HG03378 (cell line): ENCODE data around the gene LRSAM1.
"Not testable (repeated sequence)": the region's sequence is repeated elsewhere in the genome, so short reads cannot be mapped to it uniquely, and the experiment has no call there.

Experiments
- ATAC-seq: cut with Tn5 transposase; IDR thresholded peaks from one replicate; pipeline ENCODE4 v1.9.1; 2021; ENCODE audit warnings: mild to moderate bottlenecking, moderate library complexity; ENCODE audit not compliant: unreplicated experiment

Gene LRSAM1

GRCh38 chr9:127455324-127455992, 4.1 kb downstream of the LRSAM1 start:
- no peak for ATAC-seq

DNA sequence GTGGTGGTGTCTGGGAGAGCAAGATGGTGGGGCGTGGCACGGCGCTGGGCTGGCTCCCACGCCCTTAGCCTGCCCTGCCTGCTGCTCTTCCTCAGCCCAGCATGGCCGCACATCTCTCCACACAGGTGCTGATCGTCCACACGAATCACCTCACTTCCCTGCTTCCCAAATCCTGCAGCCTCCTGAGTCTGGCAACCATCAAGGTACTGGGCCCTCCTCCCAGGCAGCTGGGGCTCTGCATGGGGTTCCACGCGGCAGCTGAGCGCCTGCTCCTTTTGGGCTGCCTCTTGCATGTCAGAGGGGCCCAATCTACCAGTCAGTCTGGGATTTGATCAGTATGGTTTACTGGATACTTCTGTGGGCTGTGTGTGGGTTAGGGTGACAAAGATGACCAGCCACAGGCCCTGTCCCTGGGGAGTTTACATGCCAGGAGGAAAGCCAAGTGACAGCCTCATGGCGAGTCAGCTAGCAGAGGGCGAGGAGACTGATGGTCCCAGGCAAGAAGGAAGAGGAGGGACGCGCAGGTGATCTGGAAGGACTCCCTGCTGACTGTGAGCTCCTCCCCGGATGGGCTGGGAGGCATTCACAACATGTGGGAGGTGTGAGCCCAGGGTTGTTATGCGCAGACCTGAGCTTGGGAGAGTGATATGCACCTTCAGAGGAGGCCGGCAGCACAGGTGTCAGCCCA, 6.0 kb downstream of the LRSAM1 start:
- ATAC-seq, result no peak

DNA sequence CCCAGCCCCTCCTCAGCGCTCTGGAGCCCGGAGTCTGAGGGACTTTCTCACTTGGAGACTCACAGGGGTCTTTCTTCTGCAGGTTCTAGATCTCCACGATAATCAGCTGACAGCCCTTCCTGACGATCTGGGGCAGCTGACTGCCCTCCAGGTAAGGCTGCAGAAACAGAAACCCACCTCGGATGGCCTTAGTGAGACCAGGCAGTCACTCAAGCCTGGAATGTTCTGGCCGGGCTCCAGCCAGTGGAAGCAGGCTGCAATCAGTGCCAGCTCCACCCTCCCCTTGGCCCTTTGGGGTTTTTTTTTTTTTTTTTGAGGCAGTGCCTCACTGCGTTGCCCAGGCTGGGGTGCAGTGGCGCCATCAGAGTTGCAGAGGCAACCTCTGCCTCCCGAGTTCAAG, 7.6 kb downstream of the LRSAM1 start:
- ATAC-seq, result no peak

DNA sequence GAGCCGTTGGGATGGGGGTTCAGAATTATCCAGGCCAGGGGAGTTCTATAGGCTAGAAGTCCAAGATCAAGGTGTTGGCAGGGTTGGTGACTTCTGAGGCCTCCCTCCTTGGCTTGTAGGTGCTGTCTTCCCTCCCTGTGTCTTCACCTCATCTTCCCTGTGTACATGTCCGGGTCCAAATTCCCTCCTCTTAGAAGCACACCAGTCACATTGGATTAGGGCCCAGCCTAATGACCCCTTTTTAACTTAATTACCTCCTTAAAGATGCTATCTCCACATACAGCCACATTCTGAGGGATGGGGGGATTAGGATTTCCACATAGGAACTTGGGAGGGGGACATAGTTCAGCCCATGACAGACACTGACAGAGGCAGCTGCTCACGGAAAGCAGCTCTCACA, 12.1 kb downstream of the LRSAM1 start:
- no peak for ATAC-seq

GRCh38 chr9:127463911-127464310, 12.6 kb downstream of the LRSAM1 start:
- ATAC-seq, result no peak

GRCh38 chr9:127466407-127466917, 15.2 kb downstream of the LRSAM1 start:
- not testable (repeated sequence) for ATAC-seq

GRCh38 chr9:127467621-127468020, 16.3 kb downstream of the LRSAM1 start:
- no peak for ATAC-seq

DNA sequence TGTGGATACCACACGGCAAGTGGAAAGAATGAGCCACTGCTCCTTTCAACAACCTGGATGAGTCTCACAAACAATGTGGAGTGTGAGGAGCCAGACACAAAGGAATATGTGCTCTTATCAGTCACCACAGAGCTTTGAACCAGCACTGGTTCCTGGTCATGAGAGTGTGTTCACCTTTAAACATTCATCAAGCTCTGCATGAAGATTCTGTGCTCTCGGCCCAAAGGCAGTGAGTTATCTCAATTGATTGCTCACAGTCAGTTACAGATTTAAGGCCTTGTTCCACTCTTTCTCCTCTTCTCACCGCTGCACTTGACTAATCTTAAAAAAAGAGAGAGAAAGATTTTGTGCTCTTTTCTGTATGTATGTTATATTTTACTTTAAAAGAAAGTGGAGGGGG, 19.4 kb downstream of the LRSAM1 start:
- ATAC-seq, result no peak

DNA sequence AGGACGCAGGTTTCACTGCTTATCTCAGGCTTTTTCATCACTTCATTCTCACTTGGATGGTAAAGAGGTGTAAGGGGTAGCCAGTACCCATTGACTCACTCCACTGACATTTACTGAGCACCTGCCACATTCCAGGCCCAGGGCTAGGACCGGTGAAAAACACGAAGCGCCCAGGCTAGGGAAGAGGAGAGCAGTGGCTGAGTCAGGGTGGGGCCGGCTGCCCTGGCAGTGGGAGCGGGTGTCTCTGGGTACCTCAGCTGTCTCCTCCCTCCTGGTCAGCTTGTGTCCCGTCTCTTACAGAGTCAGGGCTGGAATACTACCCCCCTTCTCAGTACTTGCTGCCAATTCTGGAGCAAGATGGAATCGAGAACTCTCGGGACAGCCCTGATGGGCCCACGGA, 22.2 kb downstream of the LRSAM1 start:
- no peak for ATAC-seq

GRCh38 chr9:127473932-127474331, 22.6 kb downstream of the LRSAM1 start:
- no peak for ATAC-seq

DNA sequence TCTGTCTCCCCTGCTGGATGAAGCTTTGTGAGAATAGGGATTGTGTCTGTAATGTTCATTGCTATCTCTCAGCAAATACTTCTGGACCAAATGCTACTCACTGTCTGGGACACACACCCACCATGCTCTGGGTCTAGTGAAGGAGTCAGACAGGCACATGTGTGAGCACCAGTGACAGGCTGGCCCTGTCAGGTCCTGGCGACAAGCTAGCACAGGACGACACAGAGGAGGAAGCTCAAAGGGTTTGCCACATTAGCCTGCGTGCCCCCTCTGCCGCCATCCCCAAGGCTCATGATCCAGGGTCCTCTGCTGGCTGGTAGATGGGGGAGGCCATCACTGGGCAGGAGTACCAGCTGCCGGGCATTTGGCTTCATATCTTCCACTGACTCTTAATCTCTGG, 23.3 kb downstream of the LRSAM1 start:
- ATAC-seq, result no peak

DNA sequence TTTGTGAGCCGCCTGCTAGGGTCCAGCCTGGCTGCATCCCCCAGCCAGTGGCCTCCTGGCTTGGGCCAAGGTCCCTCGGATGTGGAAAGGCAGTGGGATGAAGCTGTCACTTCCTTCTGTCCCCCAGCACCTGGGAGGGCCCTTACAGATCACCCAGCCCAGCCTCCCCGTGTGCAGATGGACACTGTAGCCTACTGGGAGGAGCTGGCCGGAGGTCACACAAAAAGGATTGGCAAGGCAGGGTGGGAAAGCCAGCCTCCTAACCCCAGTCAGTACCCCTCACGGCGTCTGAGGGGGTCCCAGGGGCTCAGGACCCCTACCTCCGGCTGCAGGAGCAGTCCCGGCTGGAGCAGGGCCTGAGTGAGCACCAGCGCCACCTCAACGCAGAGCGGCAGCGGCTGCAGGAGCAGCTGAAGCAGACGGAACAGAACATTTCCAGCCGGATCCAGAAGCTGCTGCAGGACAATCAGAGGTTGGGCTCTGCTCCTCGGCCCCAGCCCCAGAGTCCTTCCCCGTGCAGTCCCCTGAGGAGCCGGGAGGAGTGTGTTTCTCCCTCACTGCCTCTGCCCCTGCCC, 28.3 kb downstream of the LRSAM1 start:
- no peak for ATAC-seq

DNA sequence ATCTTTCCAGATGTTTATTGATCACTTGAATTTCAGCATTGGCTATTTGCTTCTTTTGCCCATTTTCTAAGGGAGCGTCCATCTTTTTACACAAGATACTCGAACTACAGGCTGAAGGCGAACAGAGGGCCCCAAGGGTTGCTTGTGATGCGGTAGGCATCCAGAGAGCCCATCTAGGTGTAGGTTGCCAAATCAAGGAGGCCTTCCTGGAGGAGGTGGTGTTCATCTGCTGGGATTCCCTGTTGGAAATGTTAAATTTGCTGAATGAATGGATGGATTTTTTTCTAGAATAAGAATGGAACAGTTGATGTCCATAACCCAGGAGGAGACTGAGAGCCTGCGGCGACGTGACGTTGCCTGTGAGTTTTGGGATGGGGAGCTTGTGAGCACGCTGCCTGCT, 31.4 kb downstream of the LRSAM1 start:
- ATAC-seq, result no peak

DNA sequence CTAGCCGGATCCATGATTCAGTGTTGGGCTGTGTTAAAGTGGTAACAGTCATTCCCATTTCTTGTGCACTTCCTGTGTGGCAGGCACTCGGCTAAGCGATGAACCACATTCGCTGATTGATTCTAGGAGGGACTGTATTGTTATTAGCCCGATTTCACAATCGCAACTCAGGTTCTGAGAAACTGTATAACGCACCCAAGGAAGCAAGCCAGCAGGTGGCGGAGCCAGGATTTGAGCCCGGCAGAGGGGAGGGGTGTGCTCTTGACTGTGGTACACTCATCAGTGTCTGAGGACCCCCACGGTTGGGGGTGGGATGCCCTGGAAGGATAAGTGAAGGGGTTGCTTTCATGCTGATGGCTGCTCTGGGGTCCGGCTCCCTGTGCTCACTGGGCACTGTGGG, 34.7 kb downstream of the LRSAM1 start:
- ATAC-seq, result no peak

- no peak for ATAC-seq
Observed at GRCh38 chr9:127488946-127489345, 37.6 kb downstream of the LRSAM1 start.

DNA sequence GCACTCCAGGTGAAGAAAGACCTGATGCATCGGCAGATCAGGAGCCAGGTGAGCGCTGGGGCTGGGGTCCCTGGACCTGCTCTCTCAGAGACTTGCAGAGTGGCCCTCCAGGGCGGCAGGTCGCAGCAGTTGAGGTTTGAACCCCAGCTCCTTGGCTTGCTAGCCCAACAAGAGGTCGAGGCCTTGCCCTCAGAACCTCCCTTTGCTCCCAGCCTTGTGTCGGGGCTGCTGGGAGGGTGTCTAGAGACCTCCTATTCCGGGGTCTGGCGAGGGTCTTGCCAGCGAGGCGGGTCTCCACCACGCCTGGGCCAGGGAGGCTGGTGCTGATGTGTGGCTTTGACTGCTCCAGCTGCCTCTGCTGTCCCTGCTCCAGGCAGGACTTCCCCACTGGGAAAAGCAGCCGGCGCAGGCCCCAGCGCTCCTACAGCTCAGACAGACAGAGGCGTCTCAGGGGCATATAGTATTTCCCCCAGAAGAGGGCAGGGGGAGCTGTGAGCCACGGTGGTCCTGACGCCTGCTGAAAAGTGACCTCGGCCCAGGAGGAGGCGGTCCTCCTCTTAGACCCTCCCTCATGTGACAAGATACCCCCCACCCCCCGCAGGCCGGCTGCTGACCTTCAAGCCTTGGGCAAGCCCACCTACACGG, 38.3 kb downstream of the LRSAM1 start:
- no peak for ATAC-seq

DNA sequence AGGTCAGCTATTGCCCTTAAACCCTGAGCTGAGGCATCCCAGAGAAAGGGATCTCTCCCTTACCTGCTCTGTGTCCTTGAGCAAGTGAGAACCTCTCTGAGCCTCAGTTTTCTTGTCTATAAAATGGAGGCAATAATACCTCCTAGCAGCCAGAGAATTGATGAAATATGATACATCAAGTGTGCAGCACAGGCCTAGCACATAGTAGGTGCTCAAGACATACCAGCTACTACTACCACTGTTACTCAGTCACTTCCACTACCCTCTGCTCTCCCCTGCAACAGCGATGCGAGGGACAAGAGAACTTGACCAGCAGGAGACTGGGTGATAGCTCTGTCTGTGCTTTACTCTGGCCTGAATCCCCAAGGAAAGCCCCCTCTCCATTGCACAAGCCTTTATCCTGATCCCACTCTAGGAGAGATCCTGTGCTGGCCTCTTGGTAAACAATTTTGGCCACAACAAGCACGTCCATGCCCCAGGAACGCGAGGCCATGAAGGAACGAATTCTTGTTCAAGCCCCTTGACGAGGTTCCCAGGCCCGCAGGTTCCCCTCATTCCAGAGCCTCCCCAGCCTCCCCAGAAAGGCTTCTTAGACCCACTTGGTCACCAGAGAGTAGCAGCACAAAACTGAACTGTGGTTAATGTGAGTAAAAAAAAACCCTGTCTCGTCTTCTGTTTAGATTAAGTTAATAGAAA, 39.4 kb downstream of the LRSAM1 start:
- no peak for ATAC-seq

DNA sequence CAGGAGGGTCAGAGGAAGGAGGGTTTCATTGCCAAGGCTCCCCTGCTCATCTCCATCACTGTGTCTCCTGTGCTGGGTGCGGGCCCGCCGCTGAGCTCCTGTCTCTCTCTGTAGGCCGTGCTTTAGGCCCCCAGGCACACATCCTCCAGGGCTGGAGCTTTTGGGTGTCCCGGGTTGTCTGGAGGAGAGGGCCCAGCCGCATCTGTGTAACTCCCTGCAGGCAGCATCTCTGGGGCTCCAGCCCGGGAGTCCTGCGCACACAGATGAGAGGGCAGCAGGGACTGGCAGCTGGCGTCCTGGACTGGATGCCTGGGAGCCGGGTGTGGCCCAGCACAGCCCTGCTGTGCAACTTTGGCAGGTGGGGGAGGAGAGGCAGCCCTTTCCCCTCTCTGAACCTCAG, 40.2 kb downstream of the LRSAM1 start:
- ATAC-seq, result no peak

- no peak for ATAC-seq
Observed at GRCh38 chr9:127492616-127493015, 41.3 kb downstream of the LRSAM1 start.

DNA sequence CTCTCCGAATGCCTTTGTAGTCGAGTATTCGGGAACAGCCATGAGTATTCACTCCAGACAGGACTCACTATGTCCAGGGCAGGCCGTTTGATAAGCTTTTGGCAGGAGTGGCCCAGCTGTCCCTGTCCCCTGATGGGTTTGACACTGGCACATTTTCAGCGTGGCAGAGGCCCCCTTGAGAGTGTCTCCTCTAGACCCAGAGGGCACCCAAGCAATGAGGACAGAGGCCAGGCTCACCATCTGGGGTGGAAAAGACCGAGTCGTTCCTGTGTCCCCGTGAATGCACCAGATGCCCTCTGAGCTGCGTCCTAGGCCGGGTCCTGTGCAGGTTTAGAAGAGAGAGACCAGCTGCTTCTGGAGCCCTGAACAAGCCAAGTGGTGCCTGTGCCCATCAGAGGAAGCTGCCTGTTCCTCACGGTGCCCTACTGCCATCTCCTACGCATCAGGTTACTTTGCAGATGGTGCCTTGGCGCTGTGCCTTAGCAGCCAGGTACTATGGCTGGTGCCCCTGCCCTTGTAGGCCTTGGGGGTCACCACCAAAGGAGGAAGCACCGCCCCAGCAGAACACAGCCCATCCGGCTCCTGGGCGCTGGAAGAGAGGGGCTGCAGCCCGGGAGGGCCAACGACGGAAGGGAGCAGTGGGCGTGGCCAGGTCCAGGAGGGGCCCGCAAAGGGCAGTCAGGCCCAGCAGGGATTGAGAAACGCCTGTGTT, 42.4 kb downstream of the LRSAM1 start:
- ATAC-seq, result no peak

GRCh38 chr9:127494304-127494702, 43.0 kb downstream of the LRSAM1 start:
- no peak for ATAC-seq
